ENCODE data around the gene GATA3.

The GATA3 gene

GRCh38 chr10:8049045-8049864 is 5.2 kb upstream of the GATA3 start:
- no peak for DNase-seq (ENCODE audit: low read depth, low spot score)
- H3K4me3 ChIP-seq (ENCODE audit: low read length): 0 out of 2 replicates have a peak overlapping the region, but pooled peaks have one; percentile 3

- DNase-seq (ENCODE audit: low read depth, low spot score): no peak
- H3K4me3 ChIP-seq (ENCODE audit: low read length): peak overlapping the region; percentile 15; the same call in 1 of the 2 replicates
These were observed 4.5 kb upstream of the GATA3 start for GRCh38 chr10:8049865-8050555.

- peak overlapping the region; percentile 15 for H3K4me3 ChIP-seq (ENCODE audit: low read length)
- no peak for DNase-seq (ENCODE audit: low read depth, low spot score)
These were observed 3.9 kb upstream of the GATA3 start for GRCh38 chr10:8050556-8051108.

- no peak overlapping the region for H3K4me3 ChIP-seq (ENCODE audit: low read length)
- no peak for DNase-seq (ENCODE audit: low read depth, low spot score)
These were observed 3.2 kb upstream of the GATA3 start for GRCh38 chr10:8051109-8051821.

- H3K4me3 ChIP-seq (ENCODE audit: low read length): no peak overlapping the region
- DNase-seq (ENCODE audit: low read depth, low spot score): no peak
These were observed 2.6 kb upstream of the GATA3 start for GRCh38 chr10:8051851-8052257.

GRCh38 chr10:8052341-8052955 is 2.0 kb upstream of the GATA3 start:
- H3K4me3 ChIP-seq (ENCODE audit: low read length): no peak overlapping the region
- DNase-seq (ENCODE audit: low read depth, low spot score): no peak

- no peak for DNase-seq (ENCODE audit: low read depth, low spot score)
- peak overlapping the region; percentile 27 for H3K4me3 ChIP-seq (ENCODE audit: low read length)
These were observed 1.5 kb upstream of the GATA3 start for GRCh38 chr10:8052956-8053445.

GRCh38 chr10:8053446-8054243 is 843 bp upstream of the GATA3 start:
- DNase-seq (ENCODE audit: low read depth, low spot score): peak; percentile 76
- H3K4me3 ChIP-seq (ENCODE audit: low read length): peak overlapping the region; percentile 80

GRCh38 chr10:8054244-8054493 is 319 bp upstream of the GATA3 start:
- DNase-seq (ENCODE audit: low read depth, low spot score): no peak
- peak overlapping the region; percentile 80 for H3K4me3 ChIP-seq (ENCODE audit: low read length)

- DNase-seq (ENCODE audit: low read depth, low spot score): no peak
- H3K4me3 ChIP-seq (ENCODE audit: low read length): peak overlapping the region; percentile 80
These were observed 1.2 kb downstream of the GATA3 start for GRCh38 chr10:8055420-8056349.

- no peak for DNase-seq (ENCODE audit: low read depth, low spot score)
- H3K4me3 ChIP-seq (ENCODE audit: low read length): peak overlapping the region; percentile 80
These were observed 1.9 kb downstream of the GATA3 start for GRCh38 chr10:8056378-8056777.

GRCh38 chr10:8056871-8057331 is 2.4 kb downstream of the GATA3 start:
- no peak for DNase-seq (ENCODE audit: low read depth, low spot score)
- peak overlapping the region; percentile 80 for H3K4me3 ChIP-seq (ENCODE audit: low read length)

- no peak for DNase-seq (ENCODE audit: low read depth, low spot score)
- peak overlapping the region; percentile 80 for H3K4me3 ChIP-seq (ENCODE audit: low read length)
These were observed 3.3 kb downstream of the GATA3 start for GRCh38 chr10:8057636-8058273.

GRCh38 chr10:8058274-8059111 is 4.0 kb downstream of the GATA3 start:
- no peak for DNase-seq (ENCODE audit: low read depth, low spot score)
- H3K4me3 ChIP-seq (ENCODE audit: low read length): peak overlapping the region; percentile 53

- H3K4me3 ChIP-seq (ENCODE audit: low read length): peak overlapping the region; percentile 53
- DNase-seq (ENCODE audit: low read depth, low spot score): peak; percentile 86
These were observed 4.9 kb downstream of the GATA3 start for GRCh38 chr10:8059191-8059936.
